K562 (cell line): ENCODE data around the gene MME.

ENCODE experiments used
- CEBPZ ChIP-seq: fragments of 150-350 bp; IDR thresholded peaks from 2 replicates; pipeline ENCODE4 v1.6.1; 2014; ENCODE audit warnings: low read depth, mild to moderate bottlenecking, low read length, borderline replicate concordance
- CHD1 ChIP-seq: fragments of 200-600 bp; sonication (generic); IDR thresholded peaks from one replicate; pipeline ENCODE4 v1.6.1; 2012; ENCODE audit warnings: mild to moderate bottlenecking, moderate library complexity, low read length, inconsistent platforms
- EHMT2 ChIP-seq: fragments of 450-650 bp; IDR thresholded peaks from 2 replicates; pipeline ENCODE4 v1.6.1; 2018; ENCODE audit warnings: antibody characterized with exemption
- NR3C1 ChIP-seq: sonication (generic); formaldehyde crosslinking; IDR thresholded peaks from 2 replicates; pipeline ENCODE4 v1.8.1; 2022; ENCODE audit warnings: missing genetic modification reagents
- PML ChIP-seq: IDR thresholded peaks from 2 replicates; pipeline ENCODE4 v1.6.1; 2012; ENCODE audit warnings: low read length, inconsistent platforms
- POLR2AphosphoS5 ChIP-seq: IDR thresholded peaks from 2 replicates; pipeline ENCODE4 v1.6.1; 2011; ENCODE audit warnings: mild to moderate bottlenecking, low read depth, low read length, moderate library complexity; ENCODE audit not compliant: control insufficient read depth, insufficient read depth
- RBM39 ChIP-seq: fragments of 200-400 bp; formaldehyde crosslinking; optimal IDR thresholded peaks from 2 replicates; pipeline ENCODE3; 2018; ENCODE audit warnings: low read depth, low read length
- SOX6 ChIP-seq: fragments of 450-650 bp; IDR thresholded peaks from 2 replicates; pipeline ENCODE4 v1.6.1; 2014; ENCODE audit warnings: mild to moderate bottlenecking
- SP1 ChIP-seq: sonication (generic); formaldehyde crosslinking; IDR thresholded peaks from 2 replicates; pipeline ENCODE4 v1.8.1; 2022; ENCODE audit warnings: mild to moderate bottlenecking, missing genetic modification reagents
- TF ChIP-seq, protein P1 (sequence below): fragments of 200-600 bp; sonication (generic); IDR thresholded peaks from one replicate; pipeline ENCODE4 v1.6.1; 2012; ENCODE audit warnings: mild to moderate bottlenecking, low read depth, low read length, inconsistent platforms
- TF ChIP-seq, protein P2 (sequence below), 3 experiments: IDR thresholded peaks in 2 of 3; conservative IDR thresholded peaks in 1 of 3; 2 replicates each; pipeline ENCODE4 v1.5.1; 2011 to 2012; ENCODE audit warnings: low read length in 3 of 3, mild to moderate bottlenecking in 3 of 3, control low read depth in 2 of 3, improper control_type of control experiment in 1 of 3, inconsistent platforms in 1 of 3, low read depth in 1 of 3, mixed read lengths in 1 of 3, moderate library complexity in 1 of 3; ENCODE audit not compliant: insufficient read depth in 2 of 3
- TF ChIP-seq, protein P3 (sequence below): sonication (generic); formaldehyde crosslinking; IDR thresholded peaks from 2 replicates; pipeline ENCODE4 v1.5.0; 2020; ENCODE audit warnings: missing genetic modification reagents

DNA sequence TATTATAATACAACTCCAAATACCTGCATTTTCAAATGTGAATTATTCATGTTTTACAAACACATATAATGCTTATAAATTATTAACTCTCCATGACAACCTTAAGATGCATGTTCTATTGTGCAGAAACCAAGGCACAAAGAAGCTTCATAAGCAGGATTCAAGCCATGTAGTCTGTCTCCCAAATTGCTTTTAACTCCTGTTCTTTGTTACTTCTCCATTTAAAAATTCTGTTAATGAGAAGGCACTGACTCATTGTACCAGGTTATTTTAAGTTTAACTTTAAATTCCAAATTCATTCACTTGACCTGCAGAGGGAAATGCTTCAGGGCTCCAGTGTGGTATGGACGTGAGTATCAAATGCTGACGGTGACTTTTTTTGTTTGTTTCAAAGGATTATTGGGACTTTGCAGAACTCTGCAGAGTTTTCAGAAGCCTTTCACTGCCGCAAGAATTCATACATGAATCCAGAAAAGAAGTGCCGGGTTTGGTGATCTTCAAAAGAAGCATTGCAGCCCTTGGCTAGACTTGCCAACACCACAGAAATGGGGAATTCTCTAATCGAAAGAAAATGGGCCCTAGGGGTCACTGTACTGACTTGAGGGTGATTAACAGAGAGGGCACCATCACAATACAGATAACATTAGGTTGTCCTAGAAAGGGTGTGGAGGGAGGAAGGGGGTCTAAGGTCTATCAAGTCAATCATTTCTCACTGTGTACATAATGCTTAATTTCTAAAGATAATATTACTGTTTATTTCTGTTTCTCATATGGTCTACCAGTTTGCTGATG lies 100.0 kb downstream of the MME start:
- TF ChIP-seq PML (no peak), RBM39 (no peak), POLR2AphosphoS5 (no peak), EHMT2 (no peak), CEBPZ (no peak), SOX6 (no peak), NR3C1 (no peak), CHD1 (no peak), SP1 (no peak)
- TF ChIP-seq, protein P1, sequence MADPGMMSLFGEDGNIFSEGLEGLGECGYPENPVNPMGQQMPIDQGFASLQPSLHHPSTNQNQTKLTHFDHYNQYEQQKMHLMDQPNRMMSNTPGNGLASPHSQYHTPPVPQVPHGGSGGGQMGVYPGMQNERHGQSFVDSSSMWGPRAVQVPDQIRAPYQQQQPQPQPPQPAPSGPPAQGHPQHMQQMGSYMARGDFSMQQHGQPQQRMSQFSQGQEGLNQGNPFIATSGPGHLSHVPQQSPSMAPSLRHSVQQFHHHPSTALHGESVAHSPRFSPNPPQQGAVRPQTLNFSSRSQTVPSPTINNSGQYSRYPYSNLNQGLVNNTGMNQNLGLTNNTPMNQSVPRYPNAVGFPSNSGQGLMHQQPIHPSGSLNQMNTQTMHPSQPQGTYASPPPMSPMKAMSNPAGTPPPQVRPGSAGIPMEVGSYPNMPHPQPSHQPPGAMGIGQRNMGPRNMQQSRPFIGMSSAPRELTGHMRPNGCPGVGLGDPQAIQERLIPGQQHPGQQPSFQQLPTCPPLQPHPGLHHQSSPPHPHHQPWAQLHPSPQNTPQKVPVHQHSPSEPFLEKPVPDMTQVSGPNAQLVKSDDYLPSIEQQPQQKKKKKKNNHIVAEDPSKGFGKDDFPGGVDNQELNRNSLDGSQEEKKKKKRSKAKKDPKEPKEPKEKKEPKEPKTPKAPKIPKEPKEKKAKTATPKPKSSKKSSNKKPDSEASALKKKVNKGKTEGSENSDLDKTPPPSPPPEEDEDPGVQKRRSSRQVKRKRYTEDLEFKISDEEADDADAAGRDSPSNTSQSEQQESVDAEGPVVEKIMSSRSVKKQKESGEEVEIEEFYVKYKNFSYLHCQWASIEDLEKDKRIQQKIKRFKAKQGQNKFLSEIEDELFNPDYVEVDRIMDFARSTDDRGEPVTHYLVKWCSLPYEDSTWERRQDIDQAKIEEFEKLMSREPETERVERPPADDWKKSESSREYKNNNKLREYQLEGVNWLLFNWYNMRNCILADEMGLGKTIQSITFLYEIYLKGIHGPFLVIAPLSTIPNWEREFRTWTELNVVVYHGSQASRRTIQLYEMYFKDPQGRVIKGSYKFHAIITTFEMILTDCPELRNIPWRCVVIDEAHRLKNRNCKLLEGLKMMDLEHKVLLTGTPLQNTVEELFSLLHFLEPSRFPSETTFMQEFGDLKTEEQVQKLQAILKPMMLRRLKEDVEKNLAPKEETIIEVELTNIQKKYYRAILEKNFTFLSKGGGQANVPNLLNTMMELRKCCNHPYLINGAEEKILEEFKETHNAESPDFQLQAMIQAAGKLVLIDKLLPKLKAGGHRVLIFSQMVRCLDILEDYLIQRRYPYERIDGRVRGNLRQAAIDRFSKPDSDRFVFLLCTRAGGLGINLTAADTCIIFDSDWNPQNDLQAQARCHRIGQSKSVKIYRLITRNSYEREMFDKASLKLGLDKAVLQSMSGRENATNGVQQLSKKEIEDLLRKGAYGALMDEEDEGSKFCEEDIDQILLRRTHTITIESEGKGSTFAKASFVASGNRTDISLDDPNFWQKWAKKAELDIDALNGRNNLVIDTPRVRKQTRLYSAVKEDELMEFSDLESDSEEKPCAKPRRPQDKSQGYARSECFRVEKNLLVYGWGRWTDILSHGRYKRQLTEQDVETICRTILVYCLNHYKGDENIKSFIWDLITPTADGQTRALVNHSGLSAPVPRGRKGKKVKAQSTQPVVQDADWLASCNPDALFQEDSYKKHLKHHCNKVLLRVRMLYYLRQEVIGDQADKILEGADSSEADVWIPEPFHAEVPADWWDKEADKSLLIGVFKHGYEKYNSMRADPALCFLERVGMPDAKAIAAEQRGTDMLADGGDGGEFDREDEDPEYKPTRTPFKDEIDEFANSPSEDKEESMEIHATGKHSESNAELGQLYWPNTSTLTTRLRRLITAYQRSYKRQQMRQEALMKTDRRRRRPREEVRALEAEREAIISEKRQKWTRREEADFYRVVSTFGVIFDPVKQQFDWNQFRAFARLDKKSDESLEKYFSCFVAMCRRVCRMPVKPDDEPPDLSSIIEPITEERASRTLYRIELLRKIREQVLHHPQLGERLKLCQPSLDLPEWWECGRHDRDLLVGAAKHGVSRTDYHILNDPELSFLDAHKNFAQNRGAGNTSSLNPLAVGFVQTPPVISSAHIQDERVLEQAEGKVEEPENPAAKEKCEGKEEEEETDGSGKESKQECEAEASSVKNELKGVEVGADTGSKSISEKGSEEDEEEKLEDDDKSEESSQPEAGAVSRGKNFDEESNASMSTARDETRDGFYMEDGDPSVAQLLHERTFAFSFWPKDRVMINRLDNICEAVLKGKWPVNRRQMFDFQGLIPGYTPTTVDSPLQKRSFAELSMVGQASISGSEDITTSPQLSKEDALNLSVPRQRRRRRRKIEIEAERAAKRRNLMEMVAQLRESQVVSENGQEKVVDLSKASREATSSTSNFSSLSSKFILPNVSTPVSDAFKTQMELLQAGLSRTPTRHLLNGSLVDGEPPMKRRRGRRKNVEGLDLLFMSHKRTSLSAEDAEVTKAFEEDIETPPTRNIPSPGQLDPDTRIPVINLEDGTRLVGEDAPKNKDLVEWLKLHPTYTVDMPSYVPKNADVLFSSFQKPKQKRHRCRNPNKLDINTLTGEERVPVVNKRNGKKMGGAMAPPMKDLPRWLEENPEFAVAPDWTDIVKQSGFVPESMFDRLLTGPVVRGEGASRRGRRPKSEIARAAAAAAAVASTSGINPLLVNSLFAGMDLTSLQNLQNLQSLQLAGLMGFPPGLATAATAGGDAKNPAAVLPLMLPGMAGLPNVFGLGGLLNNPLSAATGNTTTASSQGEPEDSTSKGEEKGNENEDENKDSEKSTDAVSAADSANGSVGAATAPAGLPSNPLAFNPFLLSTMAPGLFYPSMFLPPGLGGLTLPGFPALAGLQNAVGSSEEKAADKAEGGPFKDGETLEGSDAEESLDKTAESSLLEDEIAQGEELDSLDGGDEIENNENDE, result no peak
- TF ChIP-seq, protein P2, sequence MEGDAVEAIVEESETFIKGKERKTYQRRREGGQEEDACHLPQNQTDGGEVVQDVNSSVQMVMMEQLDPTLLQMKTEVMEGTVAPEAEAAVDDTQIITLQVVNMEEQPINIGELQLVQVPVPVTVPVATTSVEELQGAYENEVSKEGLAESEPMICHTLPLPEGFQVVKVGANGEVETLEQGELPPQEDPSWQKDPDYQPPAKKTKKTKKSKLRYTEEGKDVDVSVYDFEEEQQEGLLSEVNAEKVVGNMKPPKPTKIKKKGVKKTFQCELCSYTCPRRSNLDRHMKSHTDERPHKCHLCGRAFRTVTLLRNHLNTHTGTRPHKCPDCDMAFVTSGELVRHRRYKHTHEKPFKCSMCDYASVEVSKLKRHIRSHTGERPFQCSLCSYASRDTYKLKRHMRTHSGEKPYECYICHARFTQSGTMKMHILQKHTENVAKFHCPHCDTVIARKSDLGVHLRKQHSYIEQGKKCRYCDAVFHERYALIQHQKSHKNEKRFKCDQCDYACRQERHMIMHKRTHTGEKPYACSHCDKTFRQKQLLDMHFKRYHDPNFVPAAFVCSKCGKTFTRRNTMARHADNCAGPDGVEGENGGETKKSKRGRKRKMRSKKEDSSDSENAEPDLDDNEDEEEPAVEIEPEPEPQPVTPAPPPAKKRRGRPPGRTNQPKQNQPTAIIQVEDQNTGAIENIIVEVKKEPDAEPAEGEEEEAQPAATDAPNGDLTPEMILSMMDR (IDR thresholded peaks at IDR 0.05 in 2 of 3, conservative IDR thresholded peaks at IDR 0.05 in 1 of 3; ENCODE audit: insufficient read depth in 2 of 3, low read depth in 1 of 3, low read length in 3 of 3), result no peak; a peak in 1 of 6 replicates
- TF ChIP-seq, protein P3, sequence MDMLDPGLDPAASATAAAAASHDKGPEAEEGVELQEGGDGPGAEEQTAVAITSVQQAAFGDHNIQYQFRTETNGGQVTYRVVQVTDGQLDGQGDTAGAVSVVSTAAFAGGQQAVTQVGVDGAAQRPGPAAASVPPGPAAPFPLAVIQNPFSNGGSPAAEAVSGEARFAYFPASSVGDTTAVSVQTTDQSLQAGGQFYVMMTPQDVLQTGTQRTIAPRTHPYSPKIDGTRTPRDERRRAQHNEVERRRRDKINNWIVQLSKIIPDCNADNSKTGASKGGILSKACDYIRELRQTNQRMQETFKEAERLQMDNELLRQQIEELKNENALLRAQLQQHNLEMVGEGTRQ, result no peak
